HEK293 (cell line): ENCODE results near the gene CAPN13.

Experiments used
- ATF2 ChIP-seq: fragments of 450-650 bp; formaldehyde crosslinking; IDR thresholded peaks from 2 replicates; pipeline ENCODE4 v1.5.1; 2016; ENCODE audit warnings: missing biosample characterization, missing genetic modification characterization, low read depth
- BCL11A ChIP-seq: fragments of 450-650 bp; formaldehyde crosslinking; IDR thresholded peaks from 2 replicates; pipeline ENCODE4 v1.5.1; 2016; ENCODE audit warnings: low read depth, missing biosample characterization, missing genetic modification characterization
- CTCF ChIP-seq: fragments of 450-650 bp; formaldehyde crosslinking; IDR thresholded peaks from 2 replicates; pipeline ENCODE4 v1.5.1; 2016; ENCODE audit warnings: missing biosample characterization, missing genetic modification characterization
- HOXA7 ChIP-seq: sonication (generic); formaldehyde crosslinking; IDR thresholded peaks from 2 replicates; pipeline ENCODE4 v1.8.1; 2022; ENCODE audit warnings: missing genetic modification reagents, borderline replicate concordance
- PRDM6 ChIP-seq: fragments of 450-650 bp; formaldehyde crosslinking; IDR thresholded peaks from 2 replicates; pipeline ENCODE4 v1.5.1; 2017; ENCODE audit warnings: missing biosample characterization, missing genetic modification characterization
- SP2 ChIP-seq: fragments of 450-650 bp; formaldehyde crosslinking; IDR thresholded peaks from 2 replicates; pipeline ENCODE4 v1.5.1; 2016; ENCODE audit warnings: missing biosample characterization, missing genetic modification characterization
- ZNF121 ChIP-seq: fragments of 450-650 bp; formaldehyde crosslinking; IDR thresholded peaks from 2 replicates; pipeline ENCODE4 v1.5.1; 2016; ENCODE audit warnings: missing biosample characterization, missing genetic modification characterization
- ZNF138 ChIP-seq: fragments of 450-650 bp; formaldehyde crosslinking; IDR thresholded peaks from 2 replicates; pipeline ENCODE4 v1.5.1; 2016; ENCODE audit warnings: missing biosample characterization, missing genetic modification characterization, borderline replicate concordance
- ZNF16 ChIP-seq: fragments of 450-650 bp; formaldehyde crosslinking; IDR thresholded peaks from 2 replicates; pipeline ENCODE4 v1.5.1; 2016; ENCODE audit warnings: low read depth, missing biosample characterization, missing genetic modification characterization
- ZNF280D ChIP-seq: fragments of 450-650 bp; formaldehyde crosslinking; IDR thresholded peaks from 2 replicates; pipeline ENCODE4 v1.5.1; 2016; ENCODE audit warnings: missing biosample characterization, missing genetic modification characterization
- ZNF350 ChIP-seq: fragments of 450-650 bp; formaldehyde crosslinking; IDR thresholded peaks from 2 replicates; pipeline ENCODE4 v1.5.0; 2017; ENCODE audit warnings: missing biosample characterization, mild to moderate bottlenecking, missing genetic modification characterization
- ZNF670 ChIP-seq: fragments of 450-650 bp; formaldehyde crosslinking; IDR thresholded peaks from 2 replicates; pipeline ENCODE4 v1.5.1; 2016; ENCODE audit warnings: missing biosample characterization, missing genetic modification characterization, low read depth
- ZNF677 ChIP-seq: fragments of 450-650 bp; IDR thresholded peaks from 2 replicates; pipeline ENCODE4 v1.5.0; 2018; ENCODE audit warnings: missing biosample characterization, mild to moderate bottlenecking, missing genetic modification characterization, moderate library complexity

GRCh38 chr2:30690126-30690561 lies 117.1 kb downstream of the CAPN13 start:
- no peak for TF ChIP-seq CTCF (tag by site-specific recombination)
- TF ChIP-seq ZNF121 (tag by site-specific recombination) = no peak
- TF ChIP-seq ZNF677 = no peak
- TF ChIP-seq SP2 = no peak
- no peak for TF ChIP-seq BCL11A (tag by site-specific recombination)
- no peak for TF ChIP-seq ZNF670 (tag by site-specific recombination)
- TF ChIP-seq PRDM6 (tag by site-specific recombination) = no peak
- TF ChIP-seq HOXA7 (CRISPR knock-in tag) = no peak
- TF ChIP-seq ZNF16 = no peak
- TF ChIP-seq ZNF138 (tag by site-specific recombination) = no peak
- no peak for TF ChIP-seq ATF2 (tag by site-specific recombination)
- no peak for TF ChIP-seq ZNF350 (tag by site-specific recombination)
- TF ChIP-seq ZNF280D (tag by site-specific recombination) = no peak
